Nephron progenitor cell (in vitro differentiated cells): ENCODE results near the gene TNRC6A.

ENCODE experiments used
- DNase-seq: peaks from one replicate; pipeline ENCODE4 v3.0.0; 2021
- H3K27ac Mint-ChIP-seq: 2 replicates; pipeline ENCODE4 v1.8.0; 2021; ENCODE audit warnings: mild to moderate bottlenecking, moderate library complexity, mixed read lengths
- H3K27me3 Mint-ChIP-seq: 2 replicates; pipeline ENCODE4 v1.8.0; 2021; ENCODE audit warnings: mild to moderate bottlenecking, low read depth, mixed read lengths; ENCODE audit not compliant: poor library complexity
- H3K36me3 Mint-ChIP-seq: 2 replicates; pipeline ENCODE4 v1.8.0; 2021; ENCODE audit warnings: low read depth, mixed read lengths
- H3K4me1 Mint-ChIP-seq: 2 replicates; pipeline ENCODE4 v1.8.0; 2021; ENCODE audit warnings: mixed read lengths
- H3K4me3 Mint-ChIP-seq: 2 replicates; pipeline ENCODE4 v1.8.0; 2021; ENCODE audit warnings: mild to moderate bottlenecking, moderate library complexity, mixed read lengths
- H3K9me3 Mint-ChIP-seq: 2 replicates; pipeline ENCODE4 v1.8.0; 2021; ENCODE audit warnings: mild to moderate bottlenecking, moderate library complexity, mixed read lengths
- CTCF ChIP-seq: fragments of 200-600 bp; sonication (generic); IDR thresholded peaks from 2 replicates; pipeline ENCODE4 v1.5.0; 2021; ENCODE audit warnings: antibody characterized with exemption

The TNRC6A gene

DNA sequence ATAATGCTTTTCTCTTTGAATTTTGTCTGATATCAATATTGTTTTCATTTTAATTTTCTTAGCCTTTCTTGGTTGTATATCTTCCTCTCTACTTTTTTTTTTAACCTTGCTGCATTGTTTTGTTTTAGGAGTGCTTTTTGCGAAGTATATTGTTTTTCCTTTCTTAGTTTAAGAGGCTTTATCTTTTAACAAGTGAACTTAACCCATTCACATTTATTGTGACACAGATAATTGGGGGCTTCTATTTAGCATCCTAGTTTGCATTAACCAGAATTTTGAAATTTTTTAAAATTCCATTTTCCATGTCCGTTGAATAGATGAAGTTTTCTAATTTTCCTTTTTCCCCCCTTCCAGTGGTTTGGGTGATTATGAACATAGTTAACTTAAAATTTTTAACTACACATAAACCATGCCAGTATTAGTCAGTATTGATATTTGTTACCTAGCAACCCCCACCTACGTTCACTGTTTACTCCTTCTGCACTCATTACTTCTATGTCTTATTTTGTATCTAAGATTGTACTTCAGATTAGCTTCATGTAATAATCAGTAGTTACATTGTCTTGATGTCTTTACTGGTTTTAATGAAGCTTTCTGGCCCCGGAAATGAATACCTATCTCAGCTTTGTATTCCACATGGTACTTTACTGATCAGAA, 44.4 kb downstream of the TNRC6A start:
- H3K27ac Mint-ChIP-seq: no peak overlapping the region
- TF ChIP-seq CTCF: no peak
- H3K27me3 Mint-ChIP-seq: no peaks in the 10 kb centered on the region
- H3K4me1 Mint-ChIP-seq: no peaks in the 10 kb centered on the region
- no peak overlapping the region for H3K4me3 Mint-ChIP-seq
- peaks cover 8% of the 10 kb centered on the region for H3K9me3 Mint-ChIP-seq
- H3K36me3 Mint-ChIP-seq: peaks cover 72% of the 10 kb centered on the region
- DNase-seq: no peak

GRCh38 chr16:24774510-24774909, 45.1 kb downstream of the TNRC6A start:
- Mint-ChIP-seq H3K9me3 (peaks cover 8% of the 10 kb centered on the region), H3K27me3 (no peaks in the 10 kb centered on the region), H3K36me3 (peaks cover 76% of the 10 kb centered on the region), H3K27ac (no peak overlapping the region), H3K4me1 (no peaks in the 10 kb centered on the region), H3K4me3 (no peak overlapping the region)
- no peak for DNase-seq
- no peak for TF ChIP-seq CTCF

DNA sequence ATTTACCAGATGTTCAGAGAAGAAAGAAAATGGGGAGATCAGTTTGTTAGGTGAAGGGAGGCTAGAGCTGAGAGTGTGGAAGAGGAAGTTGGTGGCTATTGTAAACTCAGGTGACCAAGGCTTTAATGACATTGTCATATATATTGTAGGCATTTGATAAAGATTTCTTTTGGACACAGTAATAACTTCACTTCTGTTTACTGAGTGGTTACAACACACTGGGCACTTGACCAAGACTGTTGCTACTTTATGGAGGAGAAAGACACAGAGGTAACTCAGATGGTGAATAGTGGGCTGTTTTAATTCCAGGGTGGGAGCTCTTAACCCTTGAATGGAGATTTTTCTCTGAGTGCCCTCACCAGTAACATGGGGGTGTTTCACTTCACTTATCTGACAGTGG, 46.0 kb downstream of the TNRC6A start:
- Mint-ChIP-seq H3K27me3 (no peaks in the 10 kb centered on the region), H3K4me1 (no peaks in the 10 kb centered on the region), H3K36me3 (peaks cover 77% of the 10 kb centered on the region), H3K4me3 (no peak overlapping the region), H3K27ac (no peak overlapping the region), H3K9me3 (peaks cover 8% of the 10 kb centered on the region)
- TF ChIP-seq CTCF: no peak
- no peak for DNase-seq

DNA sequence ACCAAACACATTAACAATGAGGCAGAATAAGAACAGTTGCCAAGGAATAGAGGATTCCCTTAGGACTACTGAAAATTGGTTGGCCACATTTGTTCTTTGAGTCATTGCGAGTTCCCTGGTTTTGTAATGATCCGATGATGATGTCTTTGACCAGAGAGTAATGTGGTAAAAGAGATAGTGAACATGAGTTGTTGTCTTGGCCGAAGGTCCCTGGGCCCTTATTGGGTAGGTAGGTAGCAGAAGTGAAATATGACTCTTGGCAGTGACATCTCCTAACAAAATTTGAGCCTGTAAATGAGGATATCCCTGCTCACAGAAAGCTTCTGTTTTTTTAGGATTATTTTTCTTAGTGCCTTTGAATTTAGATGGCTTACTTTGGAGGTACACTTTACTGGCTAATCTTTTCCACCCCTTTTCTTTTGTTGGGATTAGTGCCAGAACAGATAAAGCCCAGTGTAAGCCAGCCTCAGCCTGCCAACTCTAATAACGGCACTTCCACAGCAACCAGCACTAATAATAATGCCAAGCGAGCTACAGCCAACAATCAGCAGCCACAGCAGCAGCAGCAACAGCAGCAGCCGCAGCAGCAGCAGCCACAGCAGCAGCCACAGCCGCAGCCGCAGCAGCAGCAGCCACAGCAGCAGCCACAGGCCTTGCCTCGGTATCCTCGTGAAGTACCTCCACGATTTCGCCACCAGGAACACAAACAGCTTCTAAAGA, 47.2 kb downstream of the TNRC6A start:
- peaks cover 84% of the 10 kb centered on the region for H3K36me3 Mint-ChIP-seq
- no peak overlapping the region for H3K4me3 Mint-ChIP-seq
- no peaks in the 10 kb centered on the region for H3K27me3 Mint-ChIP-seq
- peaks cover 8% of the 10 kb centered on the region for H3K9me3 Mint-ChIP-seq
- no peak for DNase-seq
- H3K27ac Mint-ChIP-seq: no peak overlapping the region
- H3K4me1 Mint-ChIP-seq: no peaks in the 10 kb centered on the region
- no peak for TF ChIP-seq CTCF

DNA sequence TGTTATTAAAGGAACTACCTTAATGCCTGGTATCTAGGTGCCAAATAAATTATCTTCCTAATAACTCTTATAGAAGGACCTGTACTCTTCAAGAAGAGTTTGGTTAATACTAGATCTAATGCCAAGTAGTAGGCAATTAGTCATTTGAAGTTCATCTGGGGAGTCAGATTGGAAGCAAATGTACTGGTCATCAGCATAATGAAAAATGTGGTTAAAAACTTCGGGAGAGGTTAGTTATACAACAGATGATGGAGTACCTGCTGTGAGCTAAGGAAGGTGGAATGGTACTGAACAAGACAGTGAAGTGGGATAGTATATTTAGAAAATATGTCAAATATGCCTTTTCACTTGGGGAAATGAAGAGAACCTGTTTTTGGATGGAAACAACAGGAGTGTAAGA, 49.2 kb downstream of the TNRC6A start:
- H3K27ac Mint-ChIP-seq: no peak overlapping the region
- peaks cover 6% of the 10 kb centered on the region for H3K9me3 Mint-ChIP-seq
- no peak for DNase-seq
- no peaks in the 10 kb centered on the region for H3K4me1 Mint-ChIP-seq
- H3K27me3 Mint-ChIP-seq: no peaks in the 10 kb centered on the region
- H3K36me3 Mint-ChIP-seq: peaks cover 84% of the 10 kb centered on the region
- no peak for TF ChIP-seq CTCF
- no peak overlapping the region for H3K4me3 Mint-ChIP-seq

GRCh38 chr16:24781256-24781655, 51.8 kb downstream of the TNRC6A start:
- Mint-ChIP-seq H3K27me3 (no peaks in the 10 kb centered on the region), H3K9me3 (no peaks in the 10 kb centered on the region), H3K4me3 (no peak overlapping the region), H3K36me3 (peaks cover 86% of the 10 kb centered on the region), H3K4me1 (no peaks in the 10 kb centered on the region), H3K27ac (no peak overlapping the region)
- no peak for TF ChIP-seq CTCF
- no peak for DNase-seq
